Esophagus squamous epithelium (tissue), 4 donors: ENCODE data around the gene PFN2.

ENCODE experiments used
- CTCF ChIP-seq, 6 experiments: fragments of 450-650 bp in 4 of 6; fragments of 200-600 bp in 2 of 6; sonication (generic) in 2 of 6; IDR thresholded peaks; one replicate each; pipeline ENCODE4 v1.5.1; 2016 to 2019; ENCODE audit warnings: antibody characterized with exemption in 6 of 6, mild to moderate bottlenecking in 4 of 6, moderate library complexity in 4 of 6
- POLR2A ChIP-seq, 4 donors: fragments of 450-650 bp; IDR thresholded peaks; one replicate each; pipeline ENCODE4 v1.6.1; 2017; ENCODE audit warnings: antibody characterized with exemption in 4 of 4, mild to moderate bottlenecking in 4 of 4, moderate library complexity in 3 of 4

GRCh38 chr3:149990423-149990948 is 19.8 kb upstream of the PFN2 start:
- TF ChIP-seq CTCF (IDR thresholded peaks at IDR 0.05): no peak
- no peak for TF ChIP-seq POLR2A (IDR thresholded peaks at IDR 0.05)
